Esophagus squamous epithelium (tissue), 5 donors: ENCODE results near the gene TCIRG1. TPM values are rescaled to one million over a fixed set of nuclear protein-coding genes. Genes with fewer than 3 reads are reported as not detected.

Experiments used
- DNase-seq: peaks from one replicate; lab custom pipeline; 2025; lab: John Stamatoyannopoulos, UW
- H3K27ac ChIP-seq, 4 donors: fragments of 200-600 bp; sonication (generic); one replicate each; pipeline ENCODE4 v1.5.1; 2016 to 2019; ENCODE audit warnings: mild to moderate bottlenecking in 1 of 4
- H3K27me3 ChIP-seq, 4 donors: fragments of 200-600 bp; sonication (generic); 1 replicate in 3 of 4; 2 replicates in 1 of 4; pipeline versions ENCODE4 v1.5.1 to v1.6.0; 2017 to 2021; ENCODE audit warnings: antibody characterized with exemption in 1 of 4
- H3K36me3 ChIP-seq, 3 donors: fragments of 200-600 bp; sonication (generic); one replicate each; pipeline ENCODE4 v1.5.1; 2016 to 2019
- H3K4me1 ChIP-seq, 3 donors: fragments of 200-600 bp; sonication (generic); one replicate each; pipeline ENCODE4 v1.5.1; 2017 to 2019
- H3K4me3 ChIP-seq, 4 donors: fragments of 200-600 bp; sonication (generic); 1 replicate in 3 of 4; 2 replicates in 1 of 4; pipeline ENCODE4 v1.5.1; 2016 to 2019; ENCODE audit warnings: mild to moderate bottlenecking in 2 of 4, moderate library complexity in 1 of 4
- H3K9me3 ChIP-seq, 3 donors: fragments of 200-600 bp; sonication (generic); one replicate each; pipeline ENCODE4 v1.5.1; 2016 to 2019
- POLR2A ChIP-seq, 4 donors: fragments of 450-650 bp; IDR thresholded peaks; one replicate each; pipeline ENCODE4 v1.6.1; 2017; ENCODE audit warnings: antibody characterized with exemption in 4 of 4, mild to moderate bottlenecking in 4 of 4, moderate library complexity in 3 of 4
- WGBS, 2 donors: methylation state at CpG; one replicate each; pipeline ENCODE4 v1.1.5; 2018; 5-methylcytosine and 5-hydroxymethylcytosine counted together
- intact Hi-C: fragments of 100-400 bp; cut with DNase I; formaldehyde crosslinking; loops from one replicate; pipeline ENCODE4 v1.15.0; 2022
- total RNA-seq, 4 donors: library from RNA; depleted of rRNA; stranded (reverse); fragments of >200 nt; gene quantifications; one replicate each; pipeline ENCODE4 v1.1.0, GENCODE V29; 2016
- TF ChIP-seq, protein P1 (sequence below), 6 experiments: fragments of 450-650 bp in 4 of 6; fragments of 200-600 bp in 2 of 6; sonication (generic) in 2 of 6; IDR thresholded peaks; one replicate each; pipeline ENCODE4 v1.5.1; 2016 to 2019; ENCODE audit warnings: antibody characterized with exemption in 6 of 6, mild to moderate bottlenecking in 4 of 6, moderate library complexity in 4 of 6
- donor health status: DM: yes; HTN: yes; CAD: no.

Gene TCIRG1
- total RNA-seq, 4 donors from 2014 or later = 46.6 to 70.5 (median 63.5) TPM

DNA sequence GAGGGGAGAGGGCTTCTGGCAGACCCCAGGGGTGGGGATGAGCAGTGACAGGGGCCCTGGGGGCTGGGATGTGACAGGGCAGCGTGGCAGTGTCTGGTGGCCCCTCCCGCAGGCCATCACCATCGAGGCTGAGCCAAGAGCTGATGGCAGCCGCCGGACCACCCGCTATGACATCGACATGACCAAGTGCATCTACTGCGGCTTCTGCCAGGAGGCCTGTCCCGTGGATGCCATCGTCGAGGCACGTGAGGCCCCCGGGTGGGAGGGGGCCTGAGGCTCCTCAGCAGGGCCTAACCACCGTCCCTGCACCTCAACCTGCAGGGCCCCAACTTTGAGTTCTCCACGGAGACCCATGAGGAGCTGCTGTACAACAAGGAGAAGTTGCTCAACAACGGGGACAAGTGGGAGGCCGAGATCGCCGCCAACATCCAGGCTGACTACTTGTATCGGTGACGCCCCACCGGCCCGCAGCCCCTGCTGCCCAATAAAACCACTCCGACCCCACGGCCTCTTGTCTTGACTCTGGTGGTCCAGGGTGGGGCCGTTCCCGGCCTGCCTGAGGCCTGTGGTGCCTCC, 2.6 kb upstream of the TCIRG1 start:
- Histone ChIP-seq H3K4me1 (peaks cover 55 to 81% (median 62%) of the 10 kb centered on the region in 3 donors), H3K9me3 (no peaks in the 10 kb centered on the region), H3K27me3 (no peaks in the 10 kb centered on the region), H3K36me3 (peaks cover 4 to 49% (median 10%) of the 10 kb centered on the region in 3 donors), H3K27ac (peak overlapping the region; percentile 89 to 90 (median 90)), H3K4me3 (no peak overlapping the region)
- DNase-seq = no peak
- intact Hi-C loops = no loop called here
- TF ChIP-seq POLR2A (IDR thresholded peaks at IDR 0.05) = no peak
- TF ChIP-seq, protein P1, sequence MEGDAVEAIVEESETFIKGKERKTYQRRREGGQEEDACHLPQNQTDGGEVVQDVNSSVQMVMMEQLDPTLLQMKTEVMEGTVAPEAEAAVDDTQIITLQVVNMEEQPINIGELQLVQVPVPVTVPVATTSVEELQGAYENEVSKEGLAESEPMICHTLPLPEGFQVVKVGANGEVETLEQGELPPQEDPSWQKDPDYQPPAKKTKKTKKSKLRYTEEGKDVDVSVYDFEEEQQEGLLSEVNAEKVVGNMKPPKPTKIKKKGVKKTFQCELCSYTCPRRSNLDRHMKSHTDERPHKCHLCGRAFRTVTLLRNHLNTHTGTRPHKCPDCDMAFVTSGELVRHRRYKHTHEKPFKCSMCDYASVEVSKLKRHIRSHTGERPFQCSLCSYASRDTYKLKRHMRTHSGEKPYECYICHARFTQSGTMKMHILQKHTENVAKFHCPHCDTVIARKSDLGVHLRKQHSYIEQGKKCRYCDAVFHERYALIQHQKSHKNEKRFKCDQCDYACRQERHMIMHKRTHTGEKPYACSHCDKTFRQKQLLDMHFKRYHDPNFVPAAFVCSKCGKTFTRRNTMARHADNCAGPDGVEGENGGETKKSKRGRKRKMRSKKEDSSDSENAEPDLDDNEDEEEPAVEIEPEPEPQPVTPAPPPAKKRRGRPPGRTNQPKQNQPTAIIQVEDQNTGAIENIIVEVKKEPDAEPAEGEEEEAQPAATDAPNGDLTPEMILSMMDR (IDR thresholded peaks at IDR 0.05) = no peak
- WGBS, 2 donors = 78 to 100% methylated on average over 1 to 11 of the region's 27 CpGs

DNA sequence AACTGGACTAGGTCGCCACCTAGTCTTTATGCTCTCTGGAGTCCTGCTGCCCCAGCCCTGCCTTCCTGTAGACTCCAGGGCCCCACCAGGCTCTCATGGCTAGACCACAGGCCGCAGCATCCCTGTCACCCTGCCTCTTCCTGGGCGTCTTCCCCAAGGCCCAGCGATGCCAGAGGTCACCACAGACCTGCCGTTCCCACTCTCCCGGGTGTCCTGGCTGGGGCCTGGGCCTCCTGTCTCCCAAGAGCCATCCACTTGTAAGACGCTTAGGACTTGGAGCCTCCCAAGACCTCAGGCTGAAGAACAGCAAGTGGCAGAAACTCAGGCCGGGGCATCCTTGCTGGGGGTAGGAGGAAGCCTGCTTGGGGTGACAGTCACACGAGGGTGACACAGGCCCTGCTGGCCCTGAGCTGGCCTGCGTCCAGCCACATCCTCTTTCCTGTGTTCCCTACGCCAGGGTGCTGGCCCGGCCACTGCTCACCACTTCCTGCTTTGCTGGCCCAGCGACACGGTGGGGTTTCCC, 2.0 kb upstream of the TCIRG1 start:
- peaks cover 4 to 51% (median 10%) of the 10 kb centered on the region in 3 donors for H3K36me3 ChIP-seq
- no peaks in the 10 kb centered on the region for H3K27me3 ChIP-seq
- WGBS, 2 donors = 90% methylated on average over 2 of the region's 14 CpGs; no CpG with 5 or more reads in 1 of the 2 donors
- TF ChIP-seq POLR2A (IDR thresholded peaks at IDR 0.05) = peak in 1 of 4 donors; percentile 7
- TF ChIP-seq, protein P1 (IDR thresholded peaks at IDR 0.05) = no peak
- H3K4me3 ChIP-seq = no peak overlapping the region
- intact Hi-C loops = no loop called here
- H3K9me3 ChIP-seq = no peaks in the 10 kb centered on the region
- DNase-seq = no peak
- peaks cover 53 to 81% (median 59%) of the 10 kb centered on the region in 3 donors for H3K4me1 ChIP-seq
- H3K27ac ChIP-seq = peak overlapping the region; percentile 89 to 90 (median 90)

DNA sequence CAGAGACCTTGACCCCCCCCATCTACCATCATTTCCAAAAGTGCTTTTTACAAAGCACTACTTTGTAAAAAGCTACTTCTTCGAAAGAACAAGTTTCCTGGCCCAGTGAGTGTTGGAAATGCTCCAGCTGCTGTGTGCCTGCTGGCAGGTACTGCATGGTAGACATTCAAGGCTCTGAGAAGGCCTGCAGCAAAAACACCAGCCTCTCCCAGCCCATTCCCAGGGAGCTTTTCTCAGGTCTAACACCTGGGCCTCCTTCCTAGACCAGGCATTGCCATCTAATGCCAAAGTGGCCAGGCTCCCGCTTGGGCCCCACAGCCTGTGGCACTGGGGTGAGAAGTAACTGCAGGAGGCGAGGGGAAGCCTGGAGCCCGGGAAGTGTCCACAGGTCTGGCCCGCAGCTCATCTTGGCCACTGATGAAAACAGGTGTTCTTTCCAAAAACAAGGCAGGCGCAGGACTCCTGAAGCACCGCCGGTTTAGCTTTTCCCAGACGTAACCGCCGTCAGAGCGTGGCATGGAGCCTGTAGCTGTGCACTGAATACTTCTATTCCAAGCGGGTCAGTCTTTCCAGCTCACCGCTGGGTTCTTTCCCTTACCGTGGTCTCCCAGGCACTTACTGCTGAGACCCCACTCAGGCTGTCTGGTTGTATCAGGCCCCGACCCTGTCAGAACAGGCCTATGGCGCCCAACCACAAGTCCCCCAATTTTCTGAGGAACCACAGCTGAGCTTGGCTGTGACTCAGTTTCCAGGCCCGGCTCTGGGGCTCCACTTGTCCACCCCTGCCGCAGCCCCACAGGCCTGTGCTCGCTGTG, 1.2 kb upstream of the TCIRG1 start:
- Histone ChIP-seq H3K27ac (peak overlapping the region; percentile 89 to 90 (median 90)), H3K27me3 (no peaks in the 10 kb centered on the region), H3K4me1 (peaks cover 47 to 81% (median 58%) of the 10 kb centered on the region in 3 donors), H3K4me3 (peak overlapping the region in 1 of 4 donors; percentile 96), H3K36me3 (peaks cover 8 to 53% (median 11%) of the 10 kb centered on the region in 3 donors), H3K9me3 (no peaks in the 10 kb centered on the region)
- no peak for DNase-seq
- 65 to 72% methylated on average over 9 to 13 of the region's 20 CpGs for WGBS, 2 donors
- TF ChIP-seq, protein P1 (IDR thresholded peaks at IDR 0.05) = no peak
- no peak for TF ChIP-seq POLR2A (IDR thresholded peaks at IDR 0.05)
- intact Hi-C loops = no loop called here

DNA sequence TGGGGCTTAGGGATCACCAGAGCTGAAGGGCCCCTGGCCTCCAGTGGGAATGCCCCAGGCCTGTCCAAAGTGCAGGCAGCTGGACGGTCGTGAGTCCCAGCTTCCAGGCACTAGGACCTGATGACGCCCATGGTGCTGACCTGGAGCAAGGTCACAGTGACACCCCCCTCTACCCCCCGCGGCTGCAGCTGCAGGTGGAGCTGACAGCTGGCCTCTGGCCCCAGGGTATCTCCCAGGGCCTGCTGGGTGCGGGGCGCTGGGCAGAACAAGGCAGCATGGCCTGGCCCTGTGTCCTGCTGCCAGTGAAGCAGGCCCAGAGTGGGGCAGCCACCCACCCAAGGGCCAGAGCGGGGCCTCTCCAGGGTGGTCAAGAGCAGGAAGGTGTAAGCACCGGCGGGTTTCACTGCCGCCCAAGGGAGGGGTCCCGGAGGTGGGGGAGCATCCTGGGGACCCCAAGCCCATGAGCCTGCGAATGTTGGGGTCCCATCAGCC, 553 bp upstream of the TCIRG1 start:
- H3K4me1 ChIP-seq = peaks cover 47 to 81% (median 65%) of the 10 kb centered on the region in 3 donors
- intact Hi-C loops = no loop called here
- TF ChIP-seq, protein P1 (IDR thresholded peaks at IDR 0.05) = no peak
- TF ChIP-seq POLR2A (IDR thresholded peaks at IDR 0.05) = no peak
- peak overlapping the region; percentile 68 to 96 (median 74) for H3K4me3 ChIP-seq
- H3K9me3 ChIP-seq = no peaks in the 10 kb centered on the region
- H3K27me3 ChIP-seq = no peaks in the 10 kb centered on the region
- peaks cover 8 to 53% (median 12%) of the 10 kb centered on the region in 3 donors for H3K36me3 ChIP-seq
- 0% methylated on average over 1 of the region's 13 CpGs; no CpG with 5 or more reads in 1 of the 2 donors for WGBS, 2 donors
- DNase-seq = no peak
- peak overlapping the region; percentile 89 to 90 (median 90) for H3K27ac ChIP-seq
